Measurements from ENCODE around the gene MGAT4A.

MGAT4A gene

DNA sequence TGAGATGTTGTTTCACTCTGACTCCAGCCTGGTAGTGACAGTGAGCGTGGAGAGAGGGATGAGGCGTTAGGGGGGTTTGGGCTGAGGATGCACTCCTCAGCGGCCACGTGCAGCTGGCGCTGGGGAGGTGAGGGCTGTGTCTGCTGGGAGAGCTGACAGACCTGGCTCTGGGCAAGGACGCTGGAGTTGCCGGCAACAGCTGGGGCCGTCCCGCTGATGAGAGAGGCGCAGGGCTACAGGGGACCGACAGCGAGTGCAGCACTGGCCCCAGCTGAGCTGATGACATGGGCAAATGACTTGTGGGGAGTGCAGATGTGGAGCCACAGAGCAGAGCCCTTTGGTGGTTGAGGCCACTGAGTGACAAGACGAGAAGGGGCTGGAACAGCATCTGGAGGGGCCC lies 161.0 kb downstream of the MGAT4A start:
- DNase-seq: no peak

DNA sequence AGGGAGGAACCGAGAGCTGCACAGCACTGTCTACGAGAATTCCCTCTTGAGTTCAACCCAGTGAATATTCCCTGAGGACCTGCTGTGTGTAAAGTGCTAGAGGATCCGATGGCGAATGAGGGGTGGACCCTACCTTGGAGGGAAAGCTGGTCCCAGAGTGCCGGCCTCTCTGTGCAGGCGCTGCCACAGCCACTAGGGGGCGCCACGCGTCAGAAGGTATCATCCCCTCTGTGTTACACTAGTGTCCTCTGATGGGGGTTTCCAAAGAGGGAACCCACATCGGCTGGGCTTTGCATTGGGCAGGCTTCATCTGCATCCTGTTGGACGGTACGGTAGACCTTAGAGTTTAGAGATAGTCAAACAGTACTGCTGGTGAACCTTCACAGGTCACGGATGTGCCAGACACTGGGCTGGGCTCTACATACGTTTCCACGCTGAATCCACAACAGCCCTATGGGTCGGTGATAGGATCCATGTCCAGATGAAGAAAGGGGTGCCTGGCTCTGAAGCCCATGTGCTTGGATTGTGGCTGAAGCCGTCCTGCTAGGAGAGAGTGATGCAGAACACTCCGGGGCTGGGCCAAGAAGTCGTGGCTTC lies 161.6 kb downstream of the MGAT4A start:
- peak; percentile 75 for DNase-seq

All from activated gamma-delta T cell treated with Interleukin-2 at 50 U/mL for 16 hours (primary cell).